ENCODE data around the gene NETO2.
A peak's percentile ranks its signal among the peaks of the same experiment; 100 is the strongest.
"Not testable (repeated sequence)": the region's sequence is repeated elsewhere in the genome, so short reads cannot be mapped to it uniquely, and the experiment has no call there.

NETO2 gene

GRCh38 chr16:47136099-47136842 lies 7.5 kb downstream of the NETO2 start:
- no peak for FAIRE-seq
- no peak for DNase-seq (ENCODE audit: extremely low spot score, insufficient read length, low read depth)

GRCh38 chr16:47134550-47134949 lies 9.2 kb downstream of the NETO2 start:
- FAIRE-seq (no peak), DNase-seq (ENCODE audit: extremely low spot score, insufficient read length, low read depth) (no peak)

- FAIRE-seq, result no peak
- DNase-seq (ENCODE audit: extremely low spot score, insufficient read length, low read depth), result no peak
Observed at GRCh38 chr16:47132308-47132707, 11.4 kb downstream of the NETO2 start.

- FAIRE-seq (no peak), DNase-seq (ENCODE audit: extremely low spot score, insufficient read length, low read depth) (no peak)
Observed at GRCh38 chr16:47129755-47130435, 13.8 kb downstream of the NETO2 start.

GRCh38 chr16:47127541-47127940 lies 16.2 kb downstream of the NETO2 start:
- no peak for FAIRE-seq
- no peak for DNase-seq (ENCODE audit: extremely low spot score, insufficient read length, low read depth)

GRCh38 chr16:47125757-47126156 lies 18.0 kb downstream of the NETO2 start:
- DNase-seq (ENCODE audit: extremely low spot score, insufficient read length, low read depth) (no peak), FAIRE-seq (peak; percentile 64)

- DNase-seq (ENCODE audit: extremely low spot score, insufficient read length, low read depth), result no peak
- FAIRE-seq, result peak; percentile 49
Observed at GRCh38 chr16:47113130-47113529, 30.6 kb downstream of the NETO2 start.

- DNase-seq (ENCODE audit: extremely low spot score, insufficient read length, low read depth), result no peak
- no peak for FAIRE-seq
Observed at GRCh38 chr16:47110939-47111338, 32.8 kb downstream of the NETO2 start.

- FAIRE-seq (no peak), DNase-seq (ENCODE audit: extremely low spot score, insufficient read length, low read depth) (no peak)
Observed at GRCh38 chr16:47109361-47109760, 34.4 kb downstream of the NETO2 start.

GRCh38 chr16:47102921-47103320 lies 40.8 kb downstream of the NETO2 start:
- not testable (repeated sequence) for DNase-seq (ENCODE audit: extremely low spot score, insufficient read length, low read depth); FAIRE-seq

- FAIRE-seq; DNase-seq (ENCODE audit: extremely low spot score, insufficient read length, low read depth): not testable (repeated sequence)
Observed at GRCh38 chr16:47097154-47097553, 46.6 kb downstream of the NETO2 start.

GRCh38 chr16:47096297-47096696 lies 47.4 kb downstream of the NETO2 start:
- DNase-seq (ENCODE audit: extremely low spot score, insufficient read length, low read depth) (no peak), FAIRE-seq (no peak)

- FAIRE-seq (no peak), DNase-seq (ENCODE audit: extremely low spot score, insufficient read length, low read depth) (no peak)
Observed at GRCh38 chr16:47084198-47084597, 59.5 kb downstream of the NETO2 start.

GRCh38 chr16:47082099-47082865 lies 61.5 kb downstream of the NETO2 start:
- FAIRE-seq (no peak), DNase-seq (ENCODE audit: extremely low spot score, insufficient read length, low read depth) (no peak)

- DNase-seq (ENCODE audit: extremely low spot score, insufficient read length, low read depth), result no peak
- no peak for FAIRE-seq
Observed at GRCh38 chr16:47081115-47081514, 62.6 kb downstream of the NETO2 start.

GRCh38 chr16:47079860-47080259 lies 63.9 kb downstream of the NETO2 start:
- FAIRE-seq, result no peak
- DNase-seq (ENCODE audit: extremely low spot score, insufficient read length, low read depth), result no peak

- DNase-seq (ENCODE audit: extremely low spot score, insufficient read length, low read depth), result no peak
- peak; percentile 75 for FAIRE-seq
Observed at GRCh38 chr16:47073223-47074155, 70.3 kb downstream of the NETO2 start.

GRCh38 chr16:47072158-47072557 lies 71.6 kb downstream of the NETO2 start:
- no peak for FAIRE-seq
- DNase-seq (ENCODE audit: extremely low spot score, insufficient read length, low read depth), result no peak

- no peak for FAIRE-seq
- no peak for DNase-seq (ENCODE audit: extremely low spot score, insufficient read length, low read depth)
Observed at GRCh38 chr16:47069841-47070584, 73.7 kb downstream of the NETO2 start.
